Measurements from ENCODE around the gene RNF149. TPM values are rescaled to one million over a fixed set of nuclear protein-coding genes. Genes with fewer than 3 reads are reported as not detected.
"Not testable (repeated sequence)": the region's sequence is repeated elsewhere in the genome, so short reads cannot be mapped to it uniquely, and the experiment has no call there.

The RNF149 gene
- total RNA-seq, 1 donor from 2014 or later, result 94.0 TPM

- peak; percentile 89 for DNase-seq
- Histone ChIP-seq H3K4me1 (peaks cover 21% of the 10 kb centered on the region), H3K27ac (peak overlapping the region; percentile 98), H3K9me3 (no peaks in the 10 kb centered on the region), H3K27me3 (no peaks in the 10 kb centered on the region), H3K4me3 (peak overlapping the region; percentile 99), H3K36me3 (peaks cover 10% of the 10 kb centered on the region)
- peak; percentile 80 for ATAC-seq
- TF ChIP-seq CTCF (IDR thresholded peaks at IDR 0.05), result no peak
- intact Hi-C loops (cut with DNase I), result no loop called here
Observed at GRCh38 chr2:101253013-101253702, 55.3 kb downstream of the RNF149 start.

DNA sequence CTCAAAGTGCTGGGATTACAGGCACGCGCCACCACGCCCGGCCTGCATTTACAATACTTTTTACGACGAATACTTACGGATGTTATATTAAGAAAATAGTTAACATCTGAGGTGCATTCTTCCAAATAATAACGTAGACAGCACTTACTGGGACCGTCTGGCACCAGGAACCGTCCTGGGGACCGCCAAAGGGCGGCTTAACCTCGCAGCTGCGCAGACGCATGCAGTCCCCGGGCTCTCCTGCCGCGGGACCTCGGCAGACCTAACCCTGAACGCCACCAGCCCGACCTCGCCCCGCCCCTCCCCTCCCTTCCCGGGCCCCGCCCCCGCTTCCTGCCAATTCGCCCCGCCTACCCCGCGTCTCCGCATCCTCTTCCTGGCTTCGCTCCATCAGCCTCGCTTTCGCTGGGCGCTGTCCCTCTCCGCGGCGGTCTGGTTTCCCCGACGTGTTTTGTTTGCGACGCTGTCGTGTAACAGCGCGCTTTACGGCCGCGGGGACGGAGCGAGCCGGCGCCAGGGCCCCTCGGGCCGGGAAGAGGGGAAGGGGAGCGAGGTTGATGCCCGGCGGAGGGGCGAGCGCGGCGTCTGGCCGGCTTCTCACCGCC is 56.0 kb downstream of the RNF149 start, which contains the start of gene CNOT11:
Gene CNOT11 (plus strand): TSS at position 479 of the 605 bp plus-strand sequence. CDS start 79 bp downstream, at position 558.
- ATAC-seq, result peak; percentile 97
- intact Hi-C loops (cut with DNase I), result no loop called here
- H3K27me3 ChIP-seq, result no peaks in the 10 kb centered on the region
- peaks cover 21% of the 10 kb centered on the region for H3K4me1 ChIP-seq
- DNase-seq, result peak; percentile 100
- H3K36me3 ChIP-seq, result peaks cover 3% of the 10 kb centered on the region
- H3K9me3 ChIP-seq, result no peaks in the 10 kb centered on the region
- H3K27ac ChIP-seq, result peak within 1 kb of the TSS; percentile 98
- peak within 1 kb of the TSS; percentile 99 for H3K4me3 ChIP-seq
- no peak for TF ChIP-seq CTCF (IDR thresholded peaks at IDR 0.05)

DNA sequence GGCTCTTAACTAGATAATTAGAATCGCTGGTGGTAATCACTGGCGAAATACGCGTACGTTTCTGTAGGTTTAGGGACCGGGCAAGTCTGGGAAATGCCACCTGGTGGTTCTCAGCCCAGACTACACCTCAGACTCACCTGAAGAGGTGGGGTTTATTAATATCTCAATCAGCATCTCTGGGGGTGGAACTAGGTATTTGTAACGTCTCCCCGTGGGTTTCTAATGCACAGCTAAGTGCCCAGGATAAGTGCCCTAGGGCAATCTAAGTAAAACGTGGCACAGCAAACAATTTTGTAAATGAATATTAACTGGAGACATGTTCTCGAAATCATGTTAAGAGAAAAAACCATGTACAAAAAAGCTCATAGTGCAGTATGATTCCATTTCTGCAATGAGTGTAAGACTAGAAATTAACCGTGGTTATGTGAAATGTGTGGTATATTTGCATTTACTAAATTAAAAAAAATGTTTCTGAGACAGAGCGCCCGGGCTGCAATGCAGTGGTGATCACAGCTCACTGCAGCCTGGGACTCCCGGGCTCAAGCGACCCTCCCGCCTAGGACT is 56.6 kb downstream of the RNF149 start:
- Histone ChIP-seq H3K27ac (peak overlapping the region; percentile 98), H3K27me3 (no peaks in the 10 kb centered on the region), H3K9me3 (no peaks in the 10 kb centered on the region), H3K4me1 (peaks cover 21% of the 10 kb centered on the region), H3K36me3 (no peaks in the 10 kb centered on the region), H3K4me3 (peak overlapping the region; percentile 99)
- peak; percentile 28 for TF ChIP-seq CTCF (IDR thresholded peaks at IDR 0.05)
- intact Hi-C loops (cut with DNase I), result no loop called here
- ATAC-seq, result peak; percentile 55
- DNase-seq, result no peak

DNA sequence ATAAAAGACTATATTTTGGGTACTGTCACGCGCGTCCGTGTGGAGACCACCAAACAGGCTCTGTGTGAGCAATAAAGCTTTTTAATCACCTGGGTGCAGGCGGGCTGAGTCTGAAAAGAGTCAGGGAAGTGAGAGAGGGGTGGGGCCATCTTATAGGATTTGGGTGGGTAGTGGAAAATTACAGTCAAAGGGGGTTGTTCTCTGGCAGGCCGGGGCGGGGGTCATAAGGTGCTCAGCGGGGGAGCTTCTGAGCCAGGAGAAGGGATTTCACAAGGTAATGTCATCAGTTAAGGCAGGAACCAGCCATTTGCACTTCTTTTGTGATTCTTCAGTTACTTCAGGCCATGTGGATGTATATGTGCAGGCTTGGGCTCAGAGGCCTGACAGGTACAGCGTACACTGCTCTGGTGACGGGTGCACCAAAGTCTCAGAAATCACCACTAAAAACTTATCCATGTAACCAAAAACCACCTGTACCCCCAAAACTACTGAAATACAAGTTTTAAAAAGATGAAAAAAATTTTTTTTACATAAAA is 57.2 kb downstream of the RNF149 start:
- H3K36me3 ChIP-seq; ATAC-seq; DNase-seq; H3K27me3 ChIP-seq; intact Hi-C loops (cut with DNase I); H3K27ac ChIP-seq; H3K9me3 ChIP-seq: not testable (repeated sequence)
- Histone ChIP-seq H3K4me1 (peaks cover 21% of the 10 kb centered on the region), H3K4me3 (peak overlapping the region; percentile 99)

DNA sequence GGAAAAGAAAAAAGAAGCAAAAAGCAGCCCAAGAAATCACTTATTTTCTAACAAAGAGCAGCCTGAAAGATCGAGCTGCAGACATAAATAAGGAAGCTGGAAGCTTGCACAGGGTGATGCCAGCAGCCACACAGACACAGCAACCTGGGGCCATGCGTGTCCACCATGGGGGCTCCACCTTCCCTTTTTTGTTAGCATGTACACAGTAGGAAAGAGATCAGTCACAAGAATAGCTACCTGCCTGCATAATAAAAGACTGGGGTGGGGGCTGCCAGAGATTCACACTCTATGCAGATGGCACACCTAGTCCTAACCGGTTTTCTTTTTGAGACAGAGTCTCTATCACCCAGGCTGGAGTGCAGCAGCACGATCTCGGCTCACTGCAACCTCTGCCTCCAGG is 58.7 kb downstream of the RNF149 start:
- no peak for ATAC-seq
- Histone ChIP-seq H3K27ac (no peak overlapping the region), H3K9me3 (no peaks in the 10 kb centered on the region), H3K36me3 (no peaks in the 10 kb centered on the region), H3K4me3 (no peak overlapping the region), H3K4me1 (peaks cover 13% of the 10 kb centered on the region), H3K27me3 (no peaks in the 10 kb centered on the region)
- DNase-seq, result no peak
- no peak for TF ChIP-seq CTCF (IDR thresholded peaks at IDR 0.05)
- intact Hi-C loops (cut with DNase I), result no loop called here

GRCh38 chr2:101248756-101249155 is 59.7 kb downstream of the RNF149 start:
- H3K9me3 ChIP-seq; H3K27me3 ChIP-seq; H3K36me3 ChIP-seq; H3K27ac ChIP-seq; H3K4me3 ChIP-seq; ATAC-seq; DNase-seq; H3K4me1 ChIP-seq; intact Hi-C loops (cut with DNase I): not testable (repeated sequence)

DNA sequence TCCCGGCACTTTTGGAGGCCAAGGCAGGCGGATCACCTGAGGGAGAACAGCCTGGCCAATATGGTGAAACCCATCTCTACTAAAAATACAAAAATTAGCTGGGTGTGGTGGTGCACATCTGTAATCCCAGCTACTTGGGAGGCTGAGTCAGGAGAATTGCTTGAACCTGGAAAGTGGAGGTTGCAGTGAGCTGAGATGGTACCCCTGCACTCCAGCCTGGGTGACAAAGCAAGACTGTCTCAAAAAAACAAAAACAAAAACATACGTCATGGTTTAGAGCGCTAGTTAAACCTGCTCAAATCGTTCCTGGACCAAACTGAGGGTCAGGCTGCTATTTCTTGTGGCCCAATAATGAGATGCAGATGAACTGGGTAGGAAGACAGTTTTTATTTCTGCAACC is 63.0 kb downstream of the RNF149 start:
- H3K9me3 ChIP-seq; H3K36me3 ChIP-seq; H3K4me3 ChIP-seq; H3K27ac ChIP-seq; ATAC-seq; H3K4me1 ChIP-seq; DNase-seq; H3K27me3 ChIP-seq; intact Hi-C loops (cut with DNase I): not testable (repeated sequence)

DNA sequence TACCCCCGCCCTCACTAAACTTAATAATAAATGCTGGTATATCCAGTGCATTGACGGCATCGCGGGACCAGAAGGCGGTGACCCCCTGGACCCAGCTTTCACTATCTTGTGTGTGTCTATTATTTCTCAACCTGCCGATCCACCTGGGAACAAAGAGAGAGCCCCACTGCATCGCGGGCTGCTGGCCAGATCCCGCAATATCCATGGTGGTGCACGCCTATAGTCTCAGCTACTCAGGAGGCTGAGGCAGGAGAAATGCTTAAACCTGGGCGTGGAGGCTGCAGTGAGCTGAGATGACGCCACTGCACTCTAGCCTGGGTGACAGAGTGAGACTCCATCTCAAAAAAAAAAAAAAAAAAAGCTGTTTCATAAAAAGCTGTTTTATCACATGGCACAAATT is 63.6 kb downstream of the RNF149 start:
- H3K36me3 ChIP-seq; intact Hi-C loops (cut with DNase I); H3K9me3 ChIP-seq; H3K4me3 ChIP-seq; H3K27me3 ChIP-seq; H3K4me1 ChIP-seq; ATAC-seq; H3K27ac ChIP-seq; DNase-seq: not testable (repeated sequence)

DNA sequence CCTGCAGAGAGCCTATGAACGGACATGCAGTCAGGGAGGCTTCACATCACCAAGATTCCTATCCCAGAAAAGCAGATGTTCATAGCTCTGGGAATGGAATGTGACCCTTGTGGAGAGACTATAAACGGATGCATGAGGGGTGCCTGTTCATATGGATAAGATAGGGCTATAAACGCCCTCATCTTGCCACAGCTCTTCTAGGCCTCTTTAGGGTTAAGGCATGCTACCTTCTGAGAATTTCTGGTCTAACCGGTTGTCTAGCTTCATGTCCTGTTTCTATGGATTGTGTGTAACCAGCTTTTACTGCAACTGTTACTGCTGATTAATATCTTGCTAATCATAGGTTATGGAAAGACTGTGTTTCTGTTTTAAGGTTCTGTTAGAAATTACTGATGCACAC is 64.1 kb downstream of the RNF149 start:
- ATAC-seq; H3K36me3 ChIP-seq; H3K9me3 ChIP-seq; DNase-seq; H3K4me3 ChIP-seq; H3K27me3 ChIP-seq; intact Hi-C loops (cut with DNase I); H3K27ac ChIP-seq; H3K4me1 ChIP-seq: not testable (repeated sequence)

All from upper lobe of right lung (tissue), 1 donor.